Measurements from ENCODE around the gene HCN4. TPM values are rescaled to one million over a fixed set of nuclear protein-coding genes. Genes with fewer than 3 reads are reported as not detected.
"Not testable (repeated sequence)": the region's sequence is repeated elsewhere in the genome, so short reads cannot be mapped to it uniquely, and the experiment has no call there.

HCN4 gene
- total RNA-seq, 2 donors from 2014 or later, result not detected

DNA sequence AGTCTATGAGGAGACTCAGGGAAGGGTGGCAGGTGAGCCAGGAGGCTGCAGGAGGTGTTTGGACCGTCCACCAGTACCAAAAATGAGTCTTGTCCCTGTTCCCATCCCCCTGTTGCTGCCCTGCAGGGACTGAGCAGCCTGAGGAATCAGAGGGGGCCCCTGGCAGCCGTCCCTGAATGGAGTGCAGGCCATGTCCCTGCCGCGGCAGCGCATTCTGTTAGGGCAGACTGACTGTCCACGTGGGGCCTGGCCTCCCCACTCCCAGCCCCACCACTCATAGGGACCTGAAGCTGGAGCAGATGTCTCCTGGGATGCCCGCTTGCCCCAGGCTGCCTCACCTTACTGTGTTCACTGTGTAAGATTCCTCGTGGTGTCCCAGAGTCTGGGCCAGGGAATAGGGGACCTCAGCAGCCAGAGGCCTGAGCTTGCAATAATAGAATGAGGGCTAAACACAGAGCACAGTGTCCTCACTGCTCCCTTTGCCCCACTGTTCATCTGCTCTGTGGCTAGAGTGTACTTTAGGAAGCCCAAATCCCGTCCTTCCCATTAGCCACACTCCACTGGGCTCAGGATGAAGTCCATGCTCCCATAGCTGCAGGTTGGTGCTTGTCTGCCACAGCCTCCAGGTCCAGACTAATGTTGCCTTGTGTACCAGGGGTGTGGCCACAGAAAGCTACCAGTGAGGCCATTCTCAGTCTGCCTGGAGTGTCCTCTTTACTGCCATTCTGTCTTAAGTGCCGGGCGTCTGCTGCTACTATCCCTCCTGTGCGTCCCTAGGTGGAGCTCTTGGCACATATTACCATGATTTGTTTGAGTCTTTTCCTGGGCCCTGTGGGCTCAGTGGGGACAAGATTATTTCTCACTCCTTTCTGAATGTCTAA is 63.2 kb downstream of the HCN4 start:
- H3K27me3 ChIP-seq (replicated peaks; ENCODE audit: insufficient read depth), result no peaks in the 10 kb centered on the region
- ATAC-seq (ENCODE audit: insufficient number of reproducible peaks, low FRiP score, low read depth), result no peak

DNA sequence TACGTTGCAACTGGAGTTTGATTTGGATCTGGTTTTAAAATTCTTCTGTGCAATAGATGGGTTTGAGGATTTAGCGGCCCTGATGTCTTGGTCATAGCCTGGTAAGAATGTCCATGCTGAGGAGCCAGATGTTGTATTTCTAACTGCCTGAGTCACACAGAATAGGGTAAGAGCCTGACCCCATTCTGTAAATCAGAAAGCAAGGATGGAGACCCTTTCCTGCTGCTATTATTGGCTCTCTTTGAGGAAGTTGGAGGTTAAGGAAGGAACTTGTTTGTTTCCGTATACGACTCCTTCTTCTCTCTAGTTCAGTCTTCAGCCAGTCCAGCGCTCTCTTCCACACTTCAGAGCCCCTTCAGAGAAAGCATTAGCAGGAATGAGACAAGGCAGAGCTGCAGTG is 65.1 kb downstream of the HCN4 start:
- H3K36me3 ChIP-seq, result peaks cover 23% of the 10 kb centered on the region
- H3K27me3 ChIP-seq (replicated peaks; ENCODE audit: insufficient read depth), result no peaks in the 10 kb centered on the region
- no peak for ATAC-seq (ENCODE audit: insufficient number of reproducible peaks, low FRiP score, low read depth)
- DNase-seq (ENCODE audit: low spot score), result no peak
- H3K9me3 ChIP-seq, result no peaks in the 10 kb centered on the region
- no peak for TF ChIP-seq CTCF (IDR thresholded peaks at IDR 0.05)
- H3K4me1 ChIP-seq (ENCODE audit: control insufficient read depth in 1 of 2, low read depth in 2 of 2), result no peaks in the 10 kb centered on the region
- no peak overlapping the region for H3K27ac ChIP-seq
- H3K4me3 ChIP-seq, result no peak overlapping the region

More for the DNA sequence above, 63.2 kb downstream of the HCN4 start:
- H3K27ac ChIP-seq, result no peak overlapping the region
- no peak for DNase-seq (ENCODE audit: low spot score)
- no peaks in the 10 kb centered on the region for H3K9me3 ChIP-seq
- H3K36me3 ChIP-seq, result peaks cover 25% of the 10 kb centered on the region
- no peaks in the 10 kb centered on the region for H3K4me1 ChIP-seq (ENCODE audit: control insufficient read depth in 1 of 2, low read depth in 2 of 2)
- no peak for TF ChIP-seq CTCF (IDR thresholded peaks at IDR 0.05)
- no peak overlapping the region for H3K4me3 ChIP-seq

DNA sequence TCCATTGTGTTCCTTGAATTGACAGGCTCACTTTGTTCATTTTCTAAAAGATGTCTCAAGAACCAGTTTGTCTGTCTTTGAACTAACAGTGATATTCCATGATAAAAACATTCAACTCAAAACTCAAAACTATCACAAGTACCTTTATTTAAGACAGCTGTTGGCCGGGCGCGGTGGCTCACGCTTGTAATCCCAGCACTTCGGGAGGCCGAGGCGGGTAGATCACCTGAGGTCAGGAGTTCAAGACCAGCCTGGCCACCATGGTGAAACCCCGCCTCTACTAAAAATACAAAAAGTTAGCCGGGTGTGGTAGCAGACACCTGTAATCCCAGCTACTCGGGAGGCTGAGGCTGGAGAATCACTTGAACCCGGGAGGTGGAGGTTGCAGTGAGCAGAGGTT is 68.5 kb downstream of the HCN4 start:
- not testable (repeated sequence) for H3K9me3 ChIP-seq; H3K27ac ChIP-seq; ATAC-seq (ENCODE audit: insufficient number of reproducible peaks, low FRiP score, low read depth); H3K4me1 ChIP-seq (ENCODE audit: control insufficient read depth in 1 of 2, low read depth in 2 of 2); H3K4me3 ChIP-seq; DNase-seq (ENCODE audit: low spot score); H3K27me3 ChIP-seq (replicated peaks; ENCODE audit: insufficient read depth)
- peaks cover 45% of the 10 kb centered on the region for H3K36me3 ChIP-seq

- no peak overlapping the region for H3K4me3 ChIP-seq
- no peak for TF ChIP-seq CTCF (IDR thresholded peaks at IDR 0.05)
- ATAC-seq (ENCODE audit: insufficient number of reproducible peaks, low FRiP score, low read depth) (no peak), DNase-seq (ENCODE audit: low spot score) (no peak)
- H3K27ac ChIP-seq, result no peak overlapping the region
- H3K4me1 ChIP-seq (ENCODE audit: control insufficient read depth in 1 of 2, low read depth in 2 of 2), result no peaks in the 10 kb centered on the region
- no peaks in the 10 kb centered on the region for H3K27me3 ChIP-seq (replicated peaks; ENCODE audit: insufficient read depth)
- peaks cover 45% of the 10 kb centered on the region for H3K36me3 ChIP-seq
- no peaks in the 10 kb centered on the region for H3K9me3 ChIP-seq
Observed at GRCh38 chr15:73298522-73299245, 70.1 kb downstream of the HCN4 start.

DNA sequence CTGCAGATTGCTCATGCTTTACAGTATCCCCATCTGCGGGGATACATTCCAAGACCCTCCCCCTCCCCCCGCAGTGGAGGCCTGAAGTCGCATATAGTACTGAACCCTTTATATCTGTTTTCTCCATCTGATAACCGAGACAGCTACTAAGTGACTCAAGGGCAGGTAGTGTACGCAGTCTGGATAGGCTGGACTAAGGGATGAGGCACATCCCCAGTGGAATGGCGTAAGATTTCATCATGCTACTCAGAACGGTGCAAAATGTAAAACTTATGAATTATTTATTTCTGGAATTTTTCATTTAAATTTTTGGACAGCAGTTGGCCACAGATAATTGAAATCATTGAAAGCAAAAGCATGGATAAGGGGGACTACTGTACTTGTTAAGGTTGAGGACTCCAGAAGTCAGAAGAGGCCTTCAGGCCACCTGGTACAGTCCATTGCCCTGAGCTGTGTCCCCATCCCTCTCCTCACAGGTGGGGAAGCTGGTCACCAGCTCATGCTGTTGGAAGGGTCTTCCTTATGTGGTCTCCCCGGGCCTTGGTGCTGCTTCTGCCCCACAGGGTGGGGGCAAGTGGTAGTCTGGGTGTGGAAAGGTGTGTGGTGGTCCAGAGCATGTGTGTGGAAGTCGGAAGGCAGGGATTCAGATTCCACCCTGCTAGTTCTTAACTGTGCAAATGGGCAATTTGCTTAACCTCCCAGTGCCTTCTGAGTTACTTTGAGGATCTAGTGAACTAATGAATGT is 72.0 kb downstream of the HCN4 start:
- no peak overlapping the region for H3K27ac ChIP-seq
- no peaks in the 10 kb centered on the region for H3K27me3 ChIP-seq (replicated peaks; ENCODE audit: insufficient read depth)
- no peaks in the 10 kb centered on the region for H3K4me1 ChIP-seq (ENCODE audit: control insufficient read depth in 1 of 2, low read depth in 2 of 2)
- no peaks in the 10 kb centered on the region for H3K9me3 ChIP-seq
- no peak overlapping the region for H3K4me3 ChIP-seq
- no peak for ATAC-seq (ENCODE audit: insufficient number of reproducible peaks, low FRiP score, low read depth)
- TF ChIP-seq CTCF (IDR thresholded peaks at IDR 0.05), result no peak
- peaks cover 41% of the 10 kb centered on the region for H3K36me3 ChIP-seq
- no peak for DNase-seq (ENCODE audit: low spot score)
